Cerebellar nuclear complex (tissue), 1 donor: ENCODE results near the gene ST8SIA3.
"Not testable (repeated sequence)": the region's sequence is repeated elsewhere in the genome, so short reads cannot be mapped to it uniquely, and the experiment has no call there.

Experiments
- DNase-seq, 2 experiments: peaks; one replicate each; lab custom pipeline; 2025; lab: John Stamatoyannopoulos, UW

ST8SIA3 gene

GRCh38 chr18:57366528-57367081 is 14.2 kb downstream of the ST8SIA3 start:
- DNase-seq: no peak

GRCh38 chr18:57372444-57372843 is 20.1 kb downstream of the ST8SIA3 start:
- no peak for DNase-seq

- no peak for DNase-seq
Measured at GRCh38 chr18:57373017-57373416, 20.7 kb downstream of the ST8SIA3 start.

- no peak for DNase-seq
Measured at GRCh38 chr18:57376503-57376902, 24.1 kb downstream of the ST8SIA3 start.

- no peak for DNase-seq
Measured at GRCh38 chr18:57389271-57389670, 36.9 kb downstream of the ST8SIA3 start.

GRCh38 chr18:57390044-57390443 is 37.7 kb downstream of the ST8SIA3 start:
- no peak for DNase-seq

GRCh38 chr18:57394749-57395148 is 42.4 kb downstream of the ST8SIA3 start:
- DNase-seq: not testable (repeated sequence)

GRCh38 chr18:57396831-57397230 is 44.5 kb downstream of the ST8SIA3 start:
- DNase-seq: not testable (repeated sequence)

GRCh38 chr18:57397440-57398132 is 45.2 kb downstream of the ST8SIA3 start:
- DNase-seq: no peak

GRCh38 chr18:57404345-57404744 is 52.0 kb downstream of the ST8SIA3 start:
- no peak for DNase-seq

GRCh38 chr18:57409650-57410049 is 57.3 kb downstream of the ST8SIA3 start:
- DNase-seq: no peak

GRCh38 chr18:57410749-57411148 is 58.4 kb downstream of the ST8SIA3 start:
- DNase-seq: no peak

- no peak for DNase-seq
Measured at GRCh38 chr18:57416542-57416941, 64.2 kb downstream of the ST8SIA3 start.
